Tibial nerve (tissue), 3 donors: ENCODE results near the gene KSR1.

Experiments
- CTCF ChIP-seq, 5 experiments: fragments of 200-600 bp in 3 of 5; fragments of 450-650 bp in 2 of 5; sonication (generic) in 3 of 5; IDR thresholded peaks; one replicate each; pipeline ENCODE4 v1.5.1; 2016 to 2019; ENCODE audit warnings: antibody characterized with exemption in 5 of 5, mild to moderate bottlenecking in 3 of 5, moderate library complexity in 2 of 5
- POLR2A ChIP-seq, 2 donors: fragments of 450-650 bp; IDR thresholded peaks; one replicate each; pipeline ENCODE4 v1.6.1; 2017; ENCODE audit warnings: antibody characterized with exemption in 2 of 2, mild to moderate bottlenecking in 2 of 2, moderate library complexity in 2 of 2

DNA sequence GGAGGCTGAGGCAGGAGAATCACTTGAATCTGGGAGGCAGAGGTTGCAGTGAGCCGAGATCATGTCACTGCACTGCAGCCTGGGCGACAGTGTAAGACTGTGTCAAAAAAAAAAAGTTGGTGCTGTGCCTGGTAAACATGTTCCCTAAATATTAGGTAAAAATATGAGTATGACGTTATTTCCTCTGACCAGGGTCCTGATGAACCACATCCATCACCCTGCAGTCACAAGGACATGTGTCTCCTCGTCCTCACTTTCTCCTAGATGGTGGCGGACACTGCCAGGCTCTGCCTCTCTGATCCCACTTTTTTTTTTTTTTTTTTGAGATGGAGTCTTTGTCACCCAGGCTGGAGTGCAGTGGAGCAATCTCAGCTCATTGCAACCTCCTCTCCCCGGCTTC is 203.4 kb downstream of the KSR1 start:
- no peak for TF ChIP-seq CTCF (IDR thresholded peaks at IDR 0.05)
- TF ChIP-seq POLR2A (IDR thresholded peaks at IDR 0.05), result no peak
